Bronchial epithelial cell (primary cell): Measurements from ENCODE around the gene OSBP2. TPM values are rescaled to one million over a fixed set of nuclear protein-coding genes. Genes with fewer than 3 reads are reported as not detected.

ENCODE experiments used
- DNase-seq: peaks from one replicate; pipeline ENCODE4 v3.0.0-alpha.2; 2010; ENCODE audit warnings: low read depth
- FAIRE-seq: peaks from 2 replicates; lab custom pipeline; 2011; peaks lifted over from hg19 to GRCh38; lab: Jason Lieb, UNC
- H3K27me3 ChIP-seq: 2 replicates; pipeline ENCODE4 v1.5.1; 2011; ENCODE audit warnings: low read length; ENCODE audit not compliant: control insufficient read depth, insufficient read depth
- H3K36me3 ChIP-seq: 2 replicates; pipeline ENCODE4 v1.5.1; 2011; ENCODE audit warnings: low read length; ENCODE audit not compliant: control insufficient read depth, insufficient read depth
- H3K4me3 ChIP-seq: 2 replicates; pipeline ENCODE4 v1.5.1; 2011; ENCODE audit warnings: mild to moderate bottlenecking, low read depth, low read length, control low read depth
- total RNA-seq: library from RNA; depleted of rRNA; stranded (reverse); fragments of >200 nt; gene quantifications from 2 replicates; pipeline ENCODE4 v1.2.1, GENCODE V29; 2014
- TF ChIP-seq, protein P1 (sequence below): IDR thresholded peaks from 2 replicates; pipeline ENCODE4 v1.5.1; 2011; ENCODE audit warnings: mild to moderate bottlenecking, moderate library complexity, low read length, control low read depth, inconsistent platforms; ENCODE audit not compliant: insufficient read depth, severe bottlenecking

The OSBP2 gene
- total RNA-seq, 1 donor from 2014 or later, result 23.4 TPM

DNA sequence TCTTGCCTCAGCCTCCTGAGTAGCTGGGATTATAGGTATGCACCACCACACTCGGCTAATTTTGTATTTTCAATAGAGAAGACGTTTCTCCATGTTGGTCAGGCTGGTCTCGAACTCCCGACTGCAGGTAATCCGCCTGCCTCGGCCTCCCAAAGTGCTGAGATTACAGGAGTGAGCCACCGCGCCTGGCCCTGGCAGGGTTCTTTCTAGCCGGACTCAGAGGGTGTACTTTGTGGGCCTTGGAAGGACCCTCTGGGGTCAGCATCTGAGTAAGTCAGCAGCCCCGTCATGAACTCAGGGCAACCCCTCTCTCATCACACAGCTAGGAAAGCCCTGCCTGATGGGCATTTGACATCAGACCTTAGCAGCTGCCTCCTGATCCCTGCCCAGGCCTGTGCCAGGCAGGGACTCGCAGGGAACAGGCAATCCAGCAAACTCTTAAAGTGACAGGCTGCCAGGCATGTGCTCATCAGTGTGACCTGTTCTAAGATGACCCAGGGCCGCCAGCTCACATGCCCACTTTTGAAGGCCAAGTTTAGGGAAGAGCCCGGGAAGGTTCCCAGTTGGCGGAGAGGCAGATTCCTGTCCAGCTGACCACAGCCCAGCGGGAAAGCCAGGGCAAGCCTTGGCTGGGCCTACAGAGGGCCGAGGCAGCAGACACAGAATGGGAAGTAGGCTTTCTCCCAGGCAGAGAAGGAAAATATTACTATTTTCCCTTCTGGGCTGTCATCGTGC, 181.0 kb downstream of the OSBP2 start:
- DNase-seq, result no peak
- no peaks in the 10 kb centered on the region for H3K27me3 ChIP-seq
- TF ChIP-seq, protein P1, sequence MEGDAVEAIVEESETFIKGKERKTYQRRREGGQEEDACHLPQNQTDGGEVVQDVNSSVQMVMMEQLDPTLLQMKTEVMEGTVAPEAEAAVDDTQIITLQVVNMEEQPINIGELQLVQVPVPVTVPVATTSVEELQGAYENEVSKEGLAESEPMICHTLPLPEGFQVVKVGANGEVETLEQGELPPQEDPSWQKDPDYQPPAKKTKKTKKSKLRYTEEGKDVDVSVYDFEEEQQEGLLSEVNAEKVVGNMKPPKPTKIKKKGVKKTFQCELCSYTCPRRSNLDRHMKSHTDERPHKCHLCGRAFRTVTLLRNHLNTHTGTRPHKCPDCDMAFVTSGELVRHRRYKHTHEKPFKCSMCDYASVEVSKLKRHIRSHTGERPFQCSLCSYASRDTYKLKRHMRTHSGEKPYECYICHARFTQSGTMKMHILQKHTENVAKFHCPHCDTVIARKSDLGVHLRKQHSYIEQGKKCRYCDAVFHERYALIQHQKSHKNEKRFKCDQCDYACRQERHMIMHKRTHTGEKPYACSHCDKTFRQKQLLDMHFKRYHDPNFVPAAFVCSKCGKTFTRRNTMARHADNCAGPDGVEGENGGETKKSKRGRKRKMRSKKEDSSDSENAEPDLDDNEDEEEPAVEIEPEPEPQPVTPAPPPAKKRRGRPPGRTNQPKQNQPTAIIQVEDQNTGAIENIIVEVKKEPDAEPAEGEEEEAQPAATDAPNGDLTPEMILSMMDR, result no peak
- no peak for FAIRE-seq
- no peaks in the 10 kb centered on the region for H3K36me3 ChIP-seq
- H3K4me3 ChIP-seq, result no peak overlapping the region

DNA sequence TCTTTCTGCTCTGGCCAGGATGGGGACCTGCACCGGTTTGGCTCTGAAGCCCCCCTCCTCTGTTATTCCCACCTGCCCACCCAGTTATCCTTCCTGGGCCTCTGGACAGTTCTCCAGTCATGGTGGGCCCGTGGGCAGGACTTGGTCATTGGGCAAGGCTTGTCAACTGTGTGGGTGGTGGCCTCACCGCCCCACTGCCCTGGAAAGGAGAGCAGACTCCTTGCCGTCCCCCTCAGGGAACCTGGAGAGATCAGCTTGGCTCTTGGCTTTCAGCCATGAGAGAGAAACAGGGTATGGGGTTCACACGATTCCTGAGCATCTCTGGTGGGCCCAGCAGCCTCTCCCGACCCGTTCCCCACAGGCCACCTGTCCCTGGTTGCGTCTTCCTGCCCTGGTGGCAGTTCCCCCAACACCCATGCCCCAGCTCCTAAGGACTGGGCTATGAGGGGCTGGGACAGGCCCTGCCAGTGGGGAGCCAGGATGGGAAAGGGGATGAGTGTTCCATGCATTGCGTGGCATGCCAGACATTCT, 181.6 kb downstream of the OSBP2 start:
- Histone ChIP-seq H3K36me3 (no peaks in the 10 kb centered on the region), H3K27me3 (no peaks in the 10 kb centered on the region), H3K4me3 (no peak overlapping the region)
- TF ChIP-seq, protein P1, result no peak
- DNase-seq (no peak), FAIRE-seq (no peak)

DNA sequence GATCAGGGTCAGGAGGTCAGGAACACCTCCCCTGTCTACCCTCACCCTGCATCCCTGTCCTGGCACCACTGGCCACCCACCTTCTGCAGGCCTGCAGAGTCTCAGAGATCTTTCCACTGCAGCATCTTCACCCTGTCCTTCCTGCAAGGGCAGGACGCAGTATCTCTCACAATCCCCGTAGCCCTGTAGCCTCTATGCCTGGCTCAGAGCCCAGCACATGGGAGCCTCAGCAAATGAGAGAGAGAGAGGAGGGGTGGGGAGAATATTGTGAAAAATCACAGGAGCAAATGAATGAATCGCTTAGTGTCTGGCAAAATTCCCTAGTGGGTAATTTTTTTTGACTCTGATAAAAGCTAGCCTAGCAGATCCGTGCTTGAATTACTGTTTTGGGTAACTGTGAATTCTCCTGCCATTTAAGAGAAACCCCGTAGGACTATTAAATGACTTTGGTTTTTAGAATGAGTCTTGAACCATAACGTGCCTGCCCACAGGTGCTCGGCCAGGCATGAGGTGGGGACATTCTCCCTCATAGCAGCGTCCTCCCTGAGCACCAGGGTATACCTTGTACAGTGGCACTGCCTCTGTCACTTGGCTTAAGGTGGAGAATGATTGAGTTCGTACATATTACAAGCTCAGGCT, 182.4 kb downstream of the OSBP2 start:
- Histone ChIP-seq H3K27me3 (no peaks in the 10 kb centered on the region), H3K36me3 (no peaks in the 10 kb centered on the region), H3K4me3 (no peak overlapping the region)
- no peak for DNase-seq
- no peak for FAIRE-seq
- TF ChIP-seq, protein P1, result no peak

DNA sequence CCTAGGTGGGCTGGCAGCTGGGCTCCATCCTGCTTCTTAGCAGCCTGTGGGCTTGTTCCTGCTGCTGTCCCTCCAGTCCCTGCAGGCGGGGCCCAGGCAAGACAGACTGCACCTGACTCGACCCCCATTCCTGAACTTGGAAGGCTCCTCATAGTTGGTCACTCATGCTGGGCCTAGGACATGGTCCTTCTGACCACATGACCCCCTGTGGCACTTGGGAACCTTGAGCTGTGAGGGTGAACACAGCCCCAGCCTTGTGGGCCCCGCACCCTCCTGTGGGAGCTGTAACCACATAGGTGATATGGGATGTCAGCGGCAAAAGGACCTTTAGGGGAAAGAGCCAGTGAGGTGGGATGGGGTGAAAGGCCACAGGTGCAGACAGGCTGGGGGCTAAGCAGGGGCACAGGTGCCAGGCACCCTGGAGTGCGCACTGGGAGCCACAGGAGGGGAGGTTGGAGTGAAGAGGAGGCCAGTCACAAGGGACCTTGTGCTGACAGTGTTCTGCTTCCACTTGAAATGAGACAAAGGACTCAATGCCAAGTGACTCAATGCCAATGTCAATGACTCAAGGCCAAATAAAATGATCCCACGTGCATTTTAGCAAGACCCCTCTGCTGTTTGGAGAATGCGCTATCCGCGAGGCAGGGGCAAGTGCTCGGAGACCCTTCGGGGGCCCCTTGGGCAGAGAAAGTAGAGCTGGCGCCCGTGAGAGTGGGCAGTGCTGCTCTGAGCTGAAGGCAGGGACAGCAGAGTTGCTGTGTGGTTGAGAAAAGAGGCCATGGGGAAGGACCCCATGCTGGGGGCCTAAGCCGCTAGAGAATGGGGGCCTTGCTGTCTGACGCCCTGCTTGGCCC, 183.2 kb downstream of the OSBP2 start:
- TF ChIP-seq, protein P1, result no peak
- H3K27me3 ChIP-seq, result no peaks in the 10 kb centered on the region
- FAIRE-seq (no peak), DNase-seq (peak; percentile 12)
- no peak overlapping the region for H3K4me3 ChIP-seq
- no peaks in the 10 kb centered on the region for H3K36me3 ChIP-seq

DNA sequence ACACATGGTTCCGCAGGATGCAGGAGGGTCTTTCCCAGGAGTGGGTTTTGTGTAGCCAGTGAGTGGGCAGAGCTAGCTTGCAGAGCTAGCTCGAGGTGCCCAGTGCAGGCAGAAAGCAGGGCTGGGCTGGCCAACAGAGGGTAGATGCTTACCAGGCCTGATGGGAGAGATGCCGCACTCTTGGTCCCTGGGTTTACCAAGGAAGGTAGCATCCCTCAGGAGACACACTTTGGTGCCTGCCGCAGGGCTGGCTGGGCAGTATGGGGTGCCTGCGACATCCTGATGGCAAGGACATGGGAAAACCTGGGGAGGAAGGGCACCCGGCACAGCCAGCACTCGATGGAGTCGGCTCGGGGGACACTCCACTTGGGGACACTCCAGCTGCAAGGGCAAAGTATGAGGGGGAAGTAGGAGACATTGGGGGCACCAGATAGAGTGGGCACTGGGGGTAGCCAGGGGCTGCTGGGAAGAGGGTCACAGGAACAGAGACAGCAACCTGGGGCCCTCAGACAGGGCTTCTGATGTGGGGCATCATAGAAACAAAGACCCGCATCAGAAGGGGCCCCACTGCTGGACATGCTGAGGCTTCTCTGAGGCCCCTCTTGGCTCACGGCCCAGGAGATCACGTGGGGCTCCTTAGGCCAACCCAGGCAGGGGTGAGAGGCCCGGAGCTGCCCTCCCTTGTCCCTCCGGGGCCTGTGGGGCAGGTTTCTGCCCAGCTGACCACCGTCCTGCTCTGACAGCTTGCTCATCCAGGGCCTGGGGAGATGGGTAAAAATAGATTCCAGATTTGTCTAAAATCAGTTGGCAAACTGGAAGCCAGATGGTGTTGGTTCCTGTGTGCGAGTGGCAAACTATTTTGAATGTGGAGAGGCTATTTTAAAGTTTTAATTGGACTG, 184.1 kb downstream of the OSBP2 start:
- TF ChIP-seq, protein P1, result no peak

More for the DNA sequence above, 184.1 kb downstream of the OSBP2 start:
- H3K27me3 ChIP-seq, result no peaks in the 10 kb centered on the region
- no peak for FAIRE-seq
- H3K4me3 ChIP-seq, result no peak overlapping the region
- DNase-seq, result no peak
- no peaks in the 10 kb centered on the region for H3K36me3 ChIP-seq
